Keratinocyte (primary cell): ENCODE results near the gene EDEM1. TPM values are rescaled to one million over a fixed set of nuclear protein-coding genes. Genes with fewer than 3 reads are reported as not detected.

Experiments used
- DNase-seq: peaks from one replicate; pipeline ENCODE4 v3.0.0-alpha.2; 2011; ENCODE audit warnings: low read depth, missing footprints, low spot score
- FAIRE-seq: peaks from 2 replicates; lab custom pipeline; 2011; peaks lifted over from hg19 to GRCh38; lab: Jason Lieb, UNC
- H2AFZ ChIP-seq: 2 replicates; pipeline ENCODE4 v1.6.0; 2012; ENCODE audit warnings: low read length, control low read depth, inconsistent platforms; ENCODE audit not compliant: control insufficient read depth
- H3K27ac ChIP-seq: 2 replicates; pipeline ENCODE4 v1.5.1; 2011; ENCODE audit warnings: low read length; ENCODE audit not compliant: control insufficient read depth, insufficient read depth
- H3K27me3 ChIP-seq: 3 replicates; pipeline ENCODE4 v1.6.0; 2011; ENCODE audit warnings: low read length; ENCODE audit not compliant: control insufficient read depth, insufficient read depth; ENCODE audit errors: extremely low read depth
- H3K36me3 ChIP-seq, 2 experiments: 2 replicates in 1 of 2; 3 replicates in 1 of 2; pipeline ENCODE4 v1.5.1; 2011; ENCODE audit warnings: low read length in 2 of 2, mild to moderate bottlenecking in 1 of 2; ENCODE audit not compliant: control insufficient read depth in 2 of 2, insufficient read depth in 2 of 2; ENCODE audit errors: extremely low read depth in 1 of 2
- H3K4me1 ChIP-seq: 3 replicates; pipeline ENCODE4 v1.5.1; 2011; ENCODE audit warnings: low read length; ENCODE audit not compliant: control insufficient read depth, insufficient read depth; ENCODE audit errors: extremely low read depth
- H3K4me2 ChIP-seq: 3 replicates; pipeline ENCODE4 v1.6.0; 2011; ENCODE audit warnings: low read depth, low read length; ENCODE audit not compliant: control insufficient read depth, insufficient read depth; ENCODE audit errors: extremely low read depth
- H3K4me3 ChIP-seq, 3 experiments: fragments of 200-600 bp in 1 of 3; sonication (generic) in 1 of 3; 2 replicates in 2 of 3; 3 replicates in 1 of 3; pipeline ENCODE4 v1.5.1; 2011 to 2016; ENCODE audit warnings: low read length in 3 of 3, mild to moderate bottlenecking in 3 of 3, control low read depth in 2 of 3, inconsistent platforms in 1 of 3, low read depth in 1 of 3, mixed read lengths in 1 of 3, mixed run types in 1 of 3, moderate library complexity in 1 of 3; ENCODE audit not compliant: control insufficient read depth in 2 of 3, insufficient read depth in 2 of 3; ENCODE audit errors: extremely low read depth in 1 of 3
- H3K79me2 ChIP-seq: 2 replicates; pipeline ENCODE4 v1.6.0; 2012; ENCODE audit warnings: low read length; ENCODE audit not compliant: control insufficient read depth, insufficient read depth
- H3K9ac ChIP-seq: 3 replicates; pipeline ENCODE4 v1.6.0; 2011; ENCODE audit warnings: low read length; ENCODE audit not compliant: control insufficient read depth, insufficient read depth; ENCODE audit errors: extremely low read depth
- H3K9me1 ChIP-seq: 3 replicates; pipeline ENCODE4 v1.6.0; 2011; ENCODE audit warnings: low read length; ENCODE audit not compliant: control insufficient read depth, insufficient read depth; ENCODE audit errors: extremely low read depth
- H3K9me3 ChIP-seq: 2 replicates; pipeline ENCODE4 v1.5.1; 2012; ENCODE audit warnings: low read depth, low read length; ENCODE audit not compliant: control insufficient read depth
- H4K20me1 ChIP-seq: 3 replicates; pipeline ENCODE4 v1.6.0; 2011; ENCODE audit warnings: low read length; ENCODE audit not compliant: control insufficient read depth, insufficient read depth; ENCODE audit errors: extremely low read depth
- CTCF ChIP-seq, 3 experiments: IDR thresholded peaks in 1 of 3; conservative IDR thresholded peaks in 1 of 3; optimal IDR thresholded peaks in 1 of 3; 2 replicates in 2 of 3; 3 replicates in 1 of 3; pipeline versions ENCODE3 to v1.5.1; 2011; ENCODE audit warnings: low read length in 3 of 3, mild to moderate bottlenecking in 3 of 3, moderate library complexity in 2 of 3, control low read depth in 1 of 3, inconsistent platforms in 1 of 3; ENCODE audit not compliant: insufficient read depth in 2 of 3; ENCODE audit errors: extremely low read depth in 1 of 3
- EZH2 ChIP-seq: IDR thresholded peaks from one replicate; pipeline ENCODE4 v1.6.1; 2012; ENCODE audit warnings: inconsistent platforms, mild to moderate bottlenecking, low read length, moderate library complexity
- dilution Hi-C: fragments of 300-500 bp; cut with MboI; formaldehyde crosslinking; loops from one replicate; pipeline ENCODE4 v1.7.0; 2020; ENCODE audit warnings: low sequenced_read_pairs; ENCODE audit not compliant: extremely low pct_ligation_motif_present
- polyA plus RNA-seq, 5 experiments: library from polyadenylated mRNA; depleted of rRNA in 3 of 5; stranded (reverse) in 3 of 5; stranded (forward) in 1 of 5; unstranded in 1 of 5; fragments of >200 nt; gene quantifications; 1 replicate in 1 of 5; 2 replicates in 3 of 5; 3 replicates in 1 of 5; pipeline versions ENCODE4 v1.2.1 to v1.2.3, GENCODE V29; 2011 to 2012; ENCODE audit warnings: missing spikeins in 2 of 5, low read depth in 1 of 5, low replicate concordance in 1 of 5

EDEM1 gene
- polyA plus RNA-seq, 1 donor (not counting 4 experiments of a cell fraction or from before 2014, with no cell fraction given), result 65.2 TPM

DNA sequence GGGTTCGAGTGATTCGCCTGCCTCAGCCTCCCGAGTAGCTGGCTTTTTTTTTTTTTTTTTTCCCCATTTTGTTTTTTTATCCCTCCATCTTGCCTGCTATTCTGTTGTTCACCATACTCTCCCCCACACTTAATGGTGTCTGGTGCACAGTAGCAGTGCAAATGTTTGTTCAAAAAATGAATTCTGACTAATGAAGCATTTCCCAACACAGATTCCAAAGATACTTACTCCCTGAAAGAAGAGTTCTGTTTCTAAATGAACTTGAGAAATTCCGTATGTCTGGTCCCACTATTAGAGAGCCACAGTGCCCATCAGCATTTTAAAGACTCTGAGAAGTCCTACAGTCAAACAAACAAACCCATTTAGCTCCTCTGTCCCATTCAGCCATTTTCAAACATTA, 9.5 kb downstream of the EDEM1 start:
- H3K79me2 ChIP-seq, result peaks cover 44% of the 10 kb centered on the region
- no peaks in the 10 kb centered on the region for H3K27me3 ChIP-seq
- H3K4me2 ChIP-seq, result peak overlapping the region; percentile 95
- peaks cover 64% of the 10 kb centered on the region for H3K4me1 ChIP-seq
- H3K36me3 ChIP-seq, result peaks cover 14 to 33% of the 10 kb centered on the region in 2 experiments
- H3K9me1 ChIP-seq, result no peaks in the 10 kb centered on the region
- no peaks in the 10 kb centered on the region for H3K9me3 ChIP-seq
- H3K27ac ChIP-seq, result peak overlapping the region; percentile 98
- TF ChIP-seq CTCF (optimal IDR thresholded peaks at IDR 0.05 in 1 of 3, IDR thresholded peaks at IDR 0.05 in 1 of 3, conservative IDR thresholded peaks at IDR 0.05 in 1 of 3; ENCODE audit: extremely low read depth in 1 of 3, insufficient read depth in 2 of 3, low read length in 3 of 3) (no peak), EZH2 (no peak)
- no peak for FAIRE-seq
- no peak overlapping the region for H2AFZ ChIP-seq
- DNase-seq, result no peak
- dilution Hi-C loops, result no loop called here
- peak overlapping the region; percentile 86 for H3K9ac ChIP-seq
- peak overlapping the region in 2 of 3 experiments; percentile 53 to 56 for H3K4me3 ChIP-seq
- H4K20me1 ChIP-seq, result no peaks in the 10 kb centered on the region

- peak overlapping the region; percentile 86 for H3K9ac ChIP-seq
- no peaks in the 10 kb centered on the region for H3K27me3 ChIP-seq
- FAIRE-seq (peak; percentile 92), DNase-seq (peak; percentile 30)
- peaks cover 57% of the 10 kb centered on the region for H3K4me1 ChIP-seq
- no peak overlapping the region for H2AFZ ChIP-seq
- no peaks in the 10 kb centered on the region for H3K9me3 ChIP-seq
- peaks cover 38% of the 10 kb centered on the region for H3K79me2 ChIP-seq
- dilution Hi-C loops, result no loop called here
- peak overlapping the region in 2 of 3 experiments; percentile 53 to 56 for H3K4me3 ChIP-seq
- H3K4me2 ChIP-seq, result peak overlapping the region; percentile 95
- no peaks in the 10 kb centered on the region for H4K20me1 ChIP-seq
- peak overlapping the region; percentile 98 for H3K27ac ChIP-seq
- no peak for TF ChIP-seq EZH2
- no peak for TF ChIP-seq CTCF (optimal IDR thresholded peaks at IDR 0.05 in 1 of 3, IDR thresholded peaks at IDR 0.05 in 1 of 3, conservative IDR thresholded peaks at IDR 0.05 in 1 of 3; ENCODE audit: extremely low read depth in 1 of 3, insufficient read depth in 2 of 3, low read length in 3 of 3)
- peaks cover 17 to 34% of the 10 kb centered on the region in 2 experiments for H3K36me3 ChIP-seq
- H3K9me1 ChIP-seq, result no peaks in the 10 kb centered on the region
These were observed 10.2 kb downstream of the EDEM1 start for GRCh38 chr3:5197470-5198312.
